Upper lobe of right lung (tissue), 1 donor: ENCODE data around the gene SLC9C1. TPM values are rescaled to one million over a fixed set of nuclear protein-coding genes. Genes with fewer than 3 reads are reported as not detected.
A peak's percentile ranks its signal among the peaks of the same experiment; 100 is the strongest.
"Not testable (repeated sequence)": the region's sequence is repeated elsewhere in the genome, so short reads cannot be mapped to it uniquely, and the experiment has no call there.

Experiments used
- ATAC-seq: fragments of 200-7000 bp; cut with Tn5 transposase; one replicate; pipeline ENCODE4 v1.9.1; 2020; ENCODE audit warnings: mild to moderate bottlenecking, moderate library complexity
- DNase-seq: peaks from one replicate; pipeline ENCODE4 v3.0.0-alpha.2; 2020
- H3K27ac ChIP-seq: fragments of 200-600 bp; one replicate; pipeline ENCODE4 v1.8.0; 2022
- H3K27me3 ChIP-seq: fragments of 200-600 bp; one replicate; pipeline ENCODE4 v1.8.0; 2022; ENCODE audit warnings: mild to moderate bottlenecking
- H3K36me3 ChIP-seq: fragments of 200-600 bp; one replicate; pipeline ENCODE4 v1.8.0; 2022
- H3K4me1 ChIP-seq: fragments of 200-600 bp; one replicate; pipeline ENCODE4 v1.8.0; 2022
- H3K4me3 ChIP-seq: fragments of 200-600 bp; one replicate; pipeline ENCODE4 v1.8.0; 2022; ENCODE audit warnings: mild to moderate bottlenecking
- H3K9me3 ChIP-seq: fragments of 200-600 bp; one replicate; pipeline ENCODE4 v1.8.0; 2022
- intact Hi-C: fragments of 100-400 bp; cut with DNase I; formaldehyde crosslinking; loops from one replicate; pipeline ENCODE4 v1.11.0; 2022
- total RNA-seq: library from RNA; stranded (reverse); fragmentation: NEBNext Ultra II Directional; extraction: Animal tissue kit (Norgen Biotek cat#: 25700); gene quantifications from one replicate; pipeline ENCODE4 v1.2.1, GENCODE V29; 2021
- TF ChIP-seq, protein P1 (sequence below): fragments of 200-600 bp; IDR thresholded peaks from one replicate; pipeline ENCODE4 v1.8.0; 2022; ENCODE audit warnings: antibody characterized with exemption
- donor health status: DM: no; HTN: yes; CAD: no; lungs with severe emphysema.

Gene SLC9C1
- total RNA-seq, 1 donor from 2014 or later = not detected

DNA sequence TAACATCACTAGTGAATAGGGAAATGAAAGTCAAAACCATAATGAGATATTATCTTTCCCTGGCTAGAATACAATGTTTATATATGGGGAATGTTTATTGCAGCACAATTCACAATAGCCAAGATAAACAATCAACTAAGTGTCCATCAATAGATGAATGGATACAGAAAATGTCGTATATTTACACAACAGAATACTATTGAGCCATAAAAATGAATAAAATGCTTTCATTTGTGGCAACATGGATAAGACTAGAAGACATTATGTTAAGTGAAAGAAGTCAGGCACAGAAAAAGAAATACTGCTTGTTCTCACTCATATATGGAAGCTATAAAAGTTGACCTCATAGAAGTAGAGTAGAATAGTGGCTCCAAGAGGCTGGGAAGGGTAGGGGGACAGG is 65.2 kb downstream of the SLC9C1 start:
- no peaks in the 10 kb centered on the region for H3K36me3 ChIP-seq
- H3K27ac ChIP-seq = no peak overlapping the region
- ATAC-seq (no peak), DNase-seq (no peak)
- intact Hi-C loops = no loop called here
- no peaks in the 10 kb centered on the region for H3K4me1 ChIP-seq
- no peaks in the 10 kb centered on the region for H3K27me3 ChIP-seq
- H3K9me3 ChIP-seq = peaks cover 5% of the 10 kb centered on the region
- no peak overlapping the region for H3K4me3 ChIP-seq
- TF ChIP-seq, protein P1, sequence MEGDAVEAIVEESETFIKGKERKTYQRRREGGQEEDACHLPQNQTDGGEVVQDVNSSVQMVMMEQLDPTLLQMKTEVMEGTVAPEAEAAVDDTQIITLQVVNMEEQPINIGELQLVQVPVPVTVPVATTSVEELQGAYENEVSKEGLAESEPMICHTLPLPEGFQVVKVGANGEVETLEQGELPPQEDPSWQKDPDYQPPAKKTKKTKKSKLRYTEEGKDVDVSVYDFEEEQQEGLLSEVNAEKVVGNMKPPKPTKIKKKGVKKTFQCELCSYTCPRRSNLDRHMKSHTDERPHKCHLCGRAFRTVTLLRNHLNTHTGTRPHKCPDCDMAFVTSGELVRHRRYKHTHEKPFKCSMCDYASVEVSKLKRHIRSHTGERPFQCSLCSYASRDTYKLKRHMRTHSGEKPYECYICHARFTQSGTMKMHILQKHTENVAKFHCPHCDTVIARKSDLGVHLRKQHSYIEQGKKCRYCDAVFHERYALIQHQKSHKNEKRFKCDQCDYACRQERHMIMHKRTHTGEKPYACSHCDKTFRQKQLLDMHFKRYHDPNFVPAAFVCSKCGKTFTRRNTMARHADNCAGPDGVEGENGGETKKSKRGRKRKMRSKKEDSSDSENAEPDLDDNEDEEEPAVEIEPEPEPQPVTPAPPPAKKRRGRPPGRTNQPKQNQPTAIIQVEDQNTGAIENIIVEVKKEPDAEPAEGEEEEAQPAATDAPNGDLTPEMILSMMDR = no peak

DNA sequence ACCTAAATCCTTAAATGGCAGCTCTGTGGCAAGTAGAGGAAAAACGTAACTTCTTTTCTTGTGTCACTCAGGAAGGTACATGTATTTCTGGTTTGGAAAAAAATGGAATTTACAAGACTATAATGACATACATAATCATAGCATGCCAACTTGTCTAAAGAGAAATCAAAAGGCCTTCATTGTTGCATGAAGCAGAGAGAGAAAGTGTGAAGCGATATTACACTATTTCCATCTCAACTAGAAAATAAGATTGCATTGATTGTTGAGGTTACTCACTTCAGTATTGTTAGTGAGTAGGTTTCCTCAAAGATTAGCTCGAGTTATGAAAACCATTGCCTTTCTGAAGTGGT is 93.7 kb downstream of the SLC9C1 start:
- Histone ChIP-seq H3K9me3 (no peaks in the 10 kb centered on the region), H3K4me3 (no peak overlapping the region), H3K36me3 (no peaks in the 10 kb centered on the region), H3K27ac (no peak overlapping the region), H3K4me1 (no peaks in the 10 kb centered on the region), H3K27me3 (no peaks in the 10 kb centered on the region)
- DNase-seq = no peak
- intact Hi-C loops = no loop called here
- ATAC-seq = no peak
- TF ChIP-seq, protein P1 = no peak

DNA sequence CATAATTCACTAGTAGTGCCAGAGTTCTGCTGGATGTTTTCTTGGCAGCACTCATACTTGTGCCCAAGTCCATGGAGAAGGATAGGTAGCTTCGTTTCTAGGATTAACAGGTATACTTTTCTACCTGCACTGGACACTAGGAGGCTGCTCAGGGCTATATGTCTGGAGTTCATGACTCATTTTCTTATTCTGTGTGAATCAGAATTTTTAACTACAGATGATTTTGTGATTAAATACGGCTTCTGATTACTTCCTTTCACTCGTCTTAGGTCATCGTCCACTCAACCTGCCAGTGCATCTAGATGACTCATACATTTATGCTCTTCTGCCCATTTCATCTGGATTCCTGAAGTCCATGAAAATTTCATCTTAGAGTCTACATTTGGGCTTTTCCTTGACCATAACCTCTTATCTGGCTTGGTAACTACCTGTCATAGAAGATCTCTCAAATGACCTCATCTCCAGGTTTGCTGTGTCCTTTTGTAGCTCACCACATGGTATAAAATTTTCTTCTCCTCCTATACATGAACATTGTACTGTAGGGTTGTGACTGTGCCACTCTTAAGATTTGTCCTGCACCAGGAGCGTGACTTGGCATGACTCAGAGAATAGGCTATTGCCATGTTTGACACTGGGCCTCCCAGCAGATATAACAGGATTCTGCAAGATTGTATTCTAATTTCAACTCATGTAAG is 94.2 kb downstream of the SLC9C1 start:
- no peaks in the 10 kb centered on the region for H3K9me3 ChIP-seq
- no peak overlapping the region for H3K27ac ChIP-seq
- intact Hi-C loops = no loop called here
- H3K4me1 ChIP-seq = no peaks in the 10 kb centered on the region
- H3K4me3 ChIP-seq = no peak overlapping the region
- ATAC-seq (no peak), DNase-seq (no peak)
- no peaks in the 10 kb centered on the region for H3K27me3 ChIP-seq
- TF ChIP-seq, protein P1 = no peak
- no peaks in the 10 kb centered on the region for H3K36me3 ChIP-seq

DNA sequence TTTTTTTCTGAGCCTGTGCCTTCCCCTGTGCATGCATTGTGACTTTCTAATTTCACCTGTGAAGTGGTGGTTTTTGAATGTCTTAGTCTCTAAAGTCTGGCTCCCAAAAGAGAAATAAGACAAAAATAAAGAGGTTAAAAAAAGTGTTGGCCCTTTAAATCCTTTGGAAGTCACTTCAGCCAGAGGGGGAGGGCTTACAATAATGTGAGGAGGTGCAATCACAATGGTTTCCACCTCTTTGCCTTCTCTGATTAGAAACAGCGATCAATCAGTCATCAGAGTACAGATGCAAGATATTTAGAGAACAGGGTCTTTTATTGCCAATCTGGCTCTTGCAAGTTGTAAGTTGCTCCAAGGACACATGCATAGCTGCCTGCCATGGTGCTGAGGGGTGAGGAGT is 96.9 kb downstream of the SLC9C1 start:
- Histone ChIP-seq H3K27ac (no peak overlapping the region), H3K9me3 (no peaks in the 10 kb centered on the region), H3K27me3 (no peaks in the 10 kb centered on the region), H3K4me3 (no peak overlapping the region), H3K36me3 (no peaks in the 10 kb centered on the region), H3K4me1 (no peaks in the 10 kb centered on the region)
- TF ChIP-seq, protein P1 = no peak
- intact Hi-C loops = no loop called here
- ATAC-seq (no peak), DNase-seq (no peak)

DNA sequence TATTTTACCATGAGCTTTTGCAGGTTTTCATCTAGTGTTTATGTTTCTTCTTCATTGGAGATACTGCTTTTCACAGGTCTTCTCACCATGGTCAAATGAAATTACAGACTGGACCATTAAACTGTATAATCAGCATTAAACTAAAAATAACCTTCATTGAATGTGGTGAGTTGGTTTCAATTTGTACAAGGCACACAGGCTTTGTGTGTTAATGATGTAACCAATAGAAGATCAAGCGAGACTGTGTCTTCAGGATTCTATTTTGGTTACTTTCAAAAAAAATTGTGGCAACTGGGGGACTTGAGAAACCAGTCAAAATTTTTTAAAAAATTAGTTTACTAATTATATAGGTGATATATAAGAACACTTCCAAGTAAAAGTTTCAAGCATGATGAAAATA is 106.7 kb downstream of the SLC9C1 start:
- intact Hi-C loops = no loop called here
- TF ChIP-seq, protein P1 = no peak
- H3K4me1 ChIP-seq = no peaks in the 10 kb centered on the region

DNA sequence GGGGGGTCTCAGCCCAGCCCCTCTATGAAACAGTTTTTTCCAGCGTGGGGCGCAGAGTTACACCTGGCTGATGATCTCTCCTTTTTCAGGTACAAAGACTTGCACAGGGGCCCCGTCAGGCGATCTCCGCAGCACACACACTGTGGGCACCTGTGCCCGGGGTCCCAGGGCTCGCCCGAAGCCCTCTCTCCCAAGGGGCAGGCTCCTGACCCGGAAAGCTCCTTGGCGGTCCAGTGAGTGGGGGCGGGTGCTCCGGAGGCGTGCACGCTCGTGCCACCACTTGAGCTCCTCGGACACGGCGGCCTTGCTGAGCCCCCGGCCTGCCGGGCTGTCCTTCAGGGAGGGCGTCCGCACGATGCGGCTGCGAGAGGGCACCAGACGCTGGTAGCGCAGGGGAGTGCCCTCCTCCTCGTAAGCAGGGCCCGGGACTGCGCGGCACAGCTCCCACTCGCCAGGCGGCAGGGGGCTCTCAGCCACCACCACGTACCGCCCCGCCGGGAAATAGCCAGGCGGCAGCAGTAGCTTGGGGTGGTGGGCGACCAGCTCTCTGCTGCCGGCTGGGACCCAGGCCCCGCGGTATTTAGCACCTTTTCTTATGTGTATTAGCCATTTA is 108.5 kb downstream of the SLC9C1 start:
- ATAC-seq = peak; percentile 81
- DNase-seq, H3K4me1 ChIP-seq, H3K27ac ChIP-seq, H3K36me3 ChIP-seq, H3K27me3 ChIP-seq, intact Hi-C loops, H3K9me3 ChIP-seq: not testable (repeated sequence)
- H3K4me3 ChIP-seq = peak overlapping the region; percentile 10

More for the DNA sequence above, 106.7 kb downstream of the SLC9C1 start:
- no peaks in the 10 kb centered on the region for H3K9me3 ChIP-seq
- DNase-seq (no peak), ATAC-seq (no peak)
- H3K4me3 ChIP-seq = no peak overlapping the region
- no peaks in the 10 kb centered on the region for H3K27me3 ChIP-seq
- no peaks in the 10 kb centered on the region for H3K36me3 ChIP-seq
- H3K27ac ChIP-seq = no peak overlapping the region
